OCI-LY7 (cell line): ENCODE results near the gene ZDHHC14. TPM values are rescaled to one million over a fixed set of nuclear protein-coding genes. Genes with fewer than 3 reads are reported as not detected.

ENCODE experiments used
- BruUV-seq: library from RNA; stranded (reverse); fragments of 400-500 nt; replicated peaks from 2 replicates; lab custom pipeline; 2021; lab: Mats Ljungman, UMichigan
- CTCF ChIA-PET: fragments of 300-600 bp; sonication (Branson Sonifier 250); formaldehyde crosslinking; loops from one replicate; lab custom pipeline; 2022; ENCODE audit warnings: antibody characterized with exemption; ENCODE audit not compliant: unreplicated experiment; lab: Charles Lee
- POLR2A ChIA-PET: fragments of 300-600 bp; sonication (Branson Sonifier 250); formaldehyde crosslinking; loops from one replicate; lab custom pipeline; 2022; ENCODE audit warnings: antibody characterized with exemption; lab: Charles Lee
- DNase-seq: peaks from one replicate; pipeline ENCODE4 v3.0.0-alpha.2; 2015; ENCODE audit warnings: low spot score
- H2AFZ ChIP-seq: fragments of 200-600 bp; sonication (generic), shearing (Covaris generic); 2 replicates; pipeline ENCODE4 v1.6.1; 2014; ENCODE audit warnings: mild to moderate bottlenecking, antibody characterized with exemption, low read length, moderate library complexity
- H3K27ac ChIP-seq: fragments of 200-600 bp; sonication (generic); 2 replicates; pipeline ENCODE4 v1.5.1; 2014; ENCODE audit warnings: mixed run types, low read depth, mild to moderate bottlenecking, moderate library complexity, low read length, inconsistent platforms; ENCODE audit not compliant: poor library complexity, severe bottlenecking
- H3K36me3 ChIP-seq: fragments of 200-600 bp; sonication (generic); 2 replicates; pipeline ENCODE4 v1.6.1; 2014; ENCODE audit warnings: mild to moderate bottlenecking, antibody characterized with exemption, low read length, moderate library complexity, mixed read lengths; ENCODE audit not compliant: insufficient read depth
- H3K4me1 ChIP-seq: fragments of 200-600 bp; sonication (generic); 2 replicates; pipeline ENCODE4 v1.5.1; 2014; ENCODE audit warnings: mild to moderate bottlenecking, low read length; ENCODE audit not compliant: insufficient read depth, poor library complexity, severe bottlenecking
- H3K4me2 ChIP-seq: fragments of 200-600 bp; sonication (generic); 2 replicates; pipeline ENCODE4 v1.6.1; 2014; ENCODE audit warnings: mild to moderate bottlenecking, low read length
- H3K4me3 ChIP-seq: fragments of 200-600 bp; sonication (generic); 2 replicates; pipeline ENCODE4 v1.5.1; 2014; ENCODE audit warnings: mild to moderate bottlenecking, low read depth, low read length; ENCODE audit not compliant: poor library complexity, severe bottlenecking
- H3K79me2 ChIP-seq: fragments of 200-600 bp; sonication (generic); 2 replicates; pipeline ENCODE4 v1.6.1; 2016; ENCODE audit warnings: low read depth, mild to moderate bottlenecking, low read length, moderate library complexity, mixed read lengths; ENCODE audit not compliant: insufficient read depth
- H3K9me2 ChIP-seq: fragments of 200-600 bp; sonication (generic); 2 replicates; pipeline ENCODE4 v1.6.1; 2016; ENCODE audit warnings: mild to moderate bottlenecking, low read length, mixed read lengths; ENCODE audit not compliant: insufficient read depth
- H3K9me3 ChIP-seq: fragments of 200-600 bp; sonication (generic); 2 replicates; pipeline ENCODE4 v1.6.1; 2014; ENCODE audit warnings: mild to moderate bottlenecking, mixed run types, low read length, mixed read lengths
- H4K20me1 ChIP-seq: fragments of 200-600 bp; sonication (generic); 2 replicates; pipeline ENCODE4 v1.6.1; 2014; ENCODE audit warnings: mild to moderate bottlenecking, antibody characterized with exemption, low read length, moderate library complexity, mixed read lengths; ENCODE audit not compliant: insufficient read depth
- CTCF ChIP-seq: fragments of 200-600 bp; sonication (generic); conservative IDR thresholded peaks from 2 replicates; pipeline ENCODE4 v1.5.1; 2014; ENCODE audit warnings: mild to moderate bottlenecking, antibody characterized with exemption, low read length, moderate library complexity, mixed read lengths
- EZH2phosphoT487 ChIP-seq: fragments of 200-600 bp; sonication (generic); IDR thresholded peaks from 2 replicates; pipeline ENCODE4 v1.6.1; 2018; ENCODE audit warnings: low read depth, borderline replicate concordance, mild to moderate bottlenecking, mixed run types, antibody characterized with exemption, low read length, moderate library complexity, mixed read lengths
- intact Hi-C: fragments of 100-400 bp; cut with micrococcal nuclease; formaldehyde crosslinking; loops from one replicate; pipeline ENCODE4 v1.10.0; 2022; ENCODE audit not compliant: unreplicated experiment
- total RNA-seq, 2 experiments: library from RNA; depleted of rRNA in 1 of 2; stranded (reverse); fragments of >200 nt in 1 of 2; shearing (Covaris generic) in 1 of 2; gene quantifications; 2 replicates each; pipeline ENCODE4 v1.2.3, GENCODE V29; 2014 to 2022

ZDHHC14 gene
- total RNA-seq, 2 experiments from 2014 or later = 0.69 to 3.0 TPM

DNA sequence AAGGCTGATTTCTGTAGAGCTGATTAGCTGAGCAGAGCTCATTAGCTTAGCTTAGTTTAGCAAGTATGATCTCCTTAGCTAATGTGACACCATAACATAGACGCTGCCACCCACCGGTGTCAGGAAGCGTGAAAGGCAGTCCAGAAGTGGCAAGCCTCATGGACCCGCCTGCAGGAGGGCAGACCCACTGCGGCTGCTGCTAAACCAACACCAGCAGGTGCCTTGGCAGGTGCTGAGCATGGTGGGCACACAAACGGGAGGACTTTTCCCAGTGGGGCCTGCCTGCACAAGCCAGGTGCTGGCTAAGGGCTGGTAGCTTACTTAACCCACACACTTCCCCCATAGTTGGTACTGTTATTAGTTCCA, 22.7 kb downstream of the ZDHHC14 start:
- Histone ChIP-seq H2AFZ (no peak overlapping the region), H3K79me2 (no peaks in the 10 kb centered on the region), H4K20me1 (no peaks in the 10 kb centered on the region), H3K4me3 (no peak overlapping the region), H3K4me1 (no peaks in the 10 kb centered on the region), H3K9me3 (no peaks in the 10 kb centered on the region), H3K9me2 (no peaks in the 10 kb centered on the region), H3K27ac (no peak overlapping the region), H3K4me2 (no peak overlapping the region), H3K36me3 (no peaks in the 10 kb centered on the region)
- ChIA-PET POLR2A (no interaction called here), CTCF (no interaction called here)
- no peak for TF ChIP-seq CTCF
- no peak for DNase-seq
- intact Hi-C loops = no loop called here
- no TSS peak for BruUV-seq

DNA sequence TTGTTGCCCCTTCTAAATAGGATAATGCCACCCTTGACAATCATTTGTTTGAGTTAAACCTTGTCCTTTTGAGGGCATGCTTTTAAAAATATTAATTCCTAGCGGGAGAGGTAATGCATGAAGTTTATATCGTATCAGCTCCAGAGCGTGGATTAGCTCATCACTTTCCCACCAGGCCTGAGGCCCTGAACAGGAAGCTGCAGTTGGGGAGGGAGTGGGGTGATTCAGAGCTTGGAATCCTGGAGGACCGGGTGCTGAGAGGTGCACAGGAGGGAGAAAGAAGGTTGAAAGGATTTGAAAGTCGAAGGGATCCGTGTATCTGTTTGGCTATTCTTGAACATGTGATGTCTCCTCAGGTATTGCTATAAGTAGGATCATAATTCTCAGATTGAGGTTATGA, 25.0 kb downstream of the ZDHHC14 start:
- Histone ChIP-seq H3K4me1 (no peaks in the 10 kb centered on the region), H2AFZ (no peak overlapping the region), H3K79me2 (no peaks in the 10 kb centered on the region), H3K9me2 (no peaks in the 10 kb centered on the region), H3K27ac (no peak overlapping the region), H4K20me1 (no peaks in the 10 kb centered on the region), H3K4me3 (no peak overlapping the region), H3K36me3 (no peaks in the 10 kb centered on the region), H3K9me3 (no peaks in the 10 kb centered on the region), H3K4me2 (no peak overlapping the region)
- intact Hi-C loops = no loop called here
- TF ChIP-seq CTCF (no peak), EZH2phosphoT487 (no peak)
- POLR2A ChIA-PET = no interaction called here
- DNase-seq = no peak
- CTCF ChIA-PET = no interaction called here
- no TSS peak for BruUV-seq

GRCh38 chr6:157406661-157407060, 25.7 kb downstream of the ZDHHC14 start:
- no peak overlapping the region for H3K4me3 ChIP-seq
- intact Hi-C loops = no loop called here
- ChIA-PET POLR2A (no interaction called here), CTCF (no interaction called here)
- no peak overlapping the region for H3K4me2 ChIP-seq
- no peak overlapping the region for H2AFZ ChIP-seq
- DNase-seq = no peak
- no TSS peak for BruUV-seq
- H3K79me2 ChIP-seq = no peaks in the 10 kb centered on the region
- H3K4me1 ChIP-seq = no peaks in the 10 kb centered on the region
- no peaks in the 10 kb centered on the region for H4K20me1 ChIP-seq
- H3K36me3 ChIP-seq = no peaks in the 10 kb centered on the region
- H3K9me2 ChIP-seq = no peaks in the 10 kb centered on the region
- H3K27ac ChIP-seq = no peak overlapping the region
- TF ChIP-seq CTCF = no peak
- no peak for TF ChIP-seq EZH2phosphoT487
- H3K9me3 ChIP-seq = no peaks in the 10 kb centered on the region
